Rectal smooth muscle tissue (tissue), 1 donor: ENCODE results near the gene DTYMK.

Source experiments
- H3K27ac ChIP-seq: one replicate; pipeline ENCODE4 v1.7.0; 2013; ENCODE audit warnings: low read depth, low read length, inconsistent platforms
- H3K27me3 ChIP-seq: one replicate; pipeline ENCODE4 v1.7.0; 2013; ENCODE audit warnings: low read length; ENCODE audit not compliant: control insufficient read depth, insufficient read depth
- H3K36me3 ChIP-seq: one replicate; pipeline ENCODE4 v1.7.0; 2013; ENCODE audit warnings: low read length; ENCODE audit not compliant: control insufficient read depth, insufficient read depth
- H3K4me1 ChIP-seq: one replicate; pipeline ENCODE4 v1.7.0; 2013; ENCODE audit warnings: low read length; ENCODE audit not compliant: control insufficient read depth, insufficient read depth
- H3K4me3 ChIP-seq: one replicate; pipeline ENCODE4 v1.7.0; 2013; ENCODE audit warnings: low read length
- H3K9ac ChIP-seq: one replicate; pipeline ENCODE4 v1.7.0; 2013; ENCODE audit warnings: low read length

Gene DTYMK

GRCh38 chr2:241724975-241725870 is 38.6 kb upstream of the DTYMK start:
- Histone ChIP-seq H3K4me3 (no peak overlapping the region), H3K4me1 (no peaks in the 10 kb centered on the region), H3K27me3 (no peaks in the 10 kb centered on the region), H3K36me3 (peaks cover 17% of the 10 kb centered on the region), H3K9ac (no peak overlapping the region), H3K27ac (no peak overlapping the region)

- peaks cover 25% of the 10 kb centered on the region for H3K36me3 ChIP-seq
- H3K4me1 ChIP-seq: no peaks in the 10 kb centered on the region
- H3K27ac ChIP-seq: no peak overlapping the region
- no peak overlapping the region for H3K4me3 ChIP-seq
- H3K9ac ChIP-seq: no peak overlapping the region
- H3K27me3 ChIP-seq: no peaks in the 10 kb centered on the region
Observed at GRCh38 chr2:241724259-241724974, 37.8 kb upstream of the DTYMK start.

GRCh38 chr2:241722896-241723454 is 36.4 kb upstream of the DTYMK start:
- peaks cover 27% of the 10 kb centered on the region for H3K36me3 ChIP-seq
- H3K4me1 ChIP-seq: no peaks in the 10 kb centered on the region
- H3K27ac ChIP-seq: no peak overlapping the region
- H3K9ac ChIP-seq: no peak overlapping the region
- no peaks in the 10 kb centered on the region for H3K27me3 ChIP-seq
- no peak overlapping the region for H3K4me3 ChIP-seq

- H3K27ac ChIP-seq: no peak overlapping the region
Observed at GRCh38 chr2:241721852-241722251, 35.2 kb upstream of the DTYMK start.

GRCh38 chr2:241720560-241720959 is 33.9 kb upstream of the DTYMK start:
- no peak overlapping the region for H3K4me3 ChIP-seq
- no peaks in the 10 kb centered on the region for H3K27me3 ChIP-seq
- H3K4me1 ChIP-seq: no peaks in the 10 kb centered on the region
- no peak overlapping the region for H3K27ac ChIP-seq
- H3K9ac ChIP-seq: no peak overlapping the region
- H3K36me3 ChIP-seq: peaks cover 25% of the 10 kb centered on the region

More at GRCh38 chr2:241721852-241722251, 35.2 kb upstream of the DTYMK start:
- no peak overlapping the region for H3K9ac ChIP-seq
- H3K4me1 ChIP-seq: no peaks in the 10 kb centered on the region
- H3K27me3 ChIP-seq: no peaks in the 10 kb centered on the region
- no peak overlapping the region for H3K4me3 ChIP-seq
- peaks cover 27% of the 10 kb centered on the region for H3K36me3 ChIP-seq

GRCh38 chr2:241720099-241720498 is 33.5 kb upstream of the DTYMK start:
- H3K27ac ChIP-seq: no peak overlapping the region
- peaks cover 24% of the 10 kb centered on the region for H3K36me3 ChIP-seq
- no peak overlapping the region for H3K4me3 ChIP-seq
- no peak overlapping the region for H3K9ac ChIP-seq
- H3K27me3 ChIP-seq: no peaks in the 10 kb centered on the region
- H3K4me1 ChIP-seq: no peaks in the 10 kb centered on the region

GRCh38 chr2:241719093-241719492 is 32.5 kb upstream of the DTYMK start:
- Histone ChIP-seq H3K27me3 (no peaks in the 10 kb centered on the region), H3K27ac (no peak overlapping the region), H3K36me3 (peaks cover 26% of the 10 kb centered on the region), H3K4me1 (no peaks in the 10 kb centered on the region), H3K9ac (no peak overlapping the region), H3K4me3 (no peak overlapping the region)

- no peak overlapping the region for H3K27ac ChIP-seq
Observed at GRCh38 chr2:241708879-241709278, 22.3 kb upstream of the DTYMK start.

GRCh38 chr2:241706537-241706936 is 19.9 kb upstream of the DTYMK start:
- no peaks in the 10 kb centered on the region for H3K27me3 ChIP-seq
- H3K4me3 ChIP-seq: no peak overlapping the region
- no peak overlapping the region for H3K9ac ChIP-seq
- peaks cover 3% of the 10 kb centered on the region for H3K4me1 ChIP-seq
- no peak overlapping the region for H3K27ac ChIP-seq
- H3K36me3 ChIP-seq: peaks cover 20% of the 10 kb centered on the region

More at GRCh38 chr2:241708879-241709278, 22.3 kb upstream of the DTYMK start:
- H3K36me3 ChIP-seq: peaks cover 33% of the 10 kb centered on the region
- H3K9ac ChIP-seq: no peak overlapping the region
- no peaks in the 10 kb centered on the region for H3K27me3 ChIP-seq
- no peaks in the 10 kb centered on the region for H3K4me1 ChIP-seq
- H3K4me3 ChIP-seq: no peak overlapping the region

- H3K36me3 ChIP-seq: peaks cover 7% of the 10 kb centered on the region
- peaks cover 3% of the 10 kb centered on the region for H3K4me1 ChIP-seq
- no peak overlapping the region for H3K9ac ChIP-seq
- H3K4me3 ChIP-seq: peak overlapping the region; percentile 80
- no peaks in the 10 kb centered on the region for H3K27me3 ChIP-seq
- H3K27ac ChIP-seq: no peak overlapping the region
Observed at GRCh38 chr2:241703032-241703604, 16.5 kb upstream of the DTYMK start.

GRCh38 chr2:241702155-241703031 is 15.8 kb upstream of the DTYMK start:
- H3K4me1 ChIP-seq: peaks cover 3% of the 10 kb centered on the region
- H3K9ac ChIP-seq: peak overlapping the region; percentile 56
- H3K4me3 ChIP-seq: peak overlapping the region; percentile 80
- H3K36me3 ChIP-seq: peaks cover 7% of the 10 kb centered on the region
- no peaks in the 10 kb centered on the region for H3K27me3 ChIP-seq
- H3K27ac ChIP-seq: peak overlapping the region; percentile 80
